NCI-H1436 (cell line): ENCODE results near the gene ACACB.

Experiments used
- DNase-seq: peaks from one replicate; lab custom pipeline; 2025; lab: John Stamatoyannopoulos, UW

The ACACB gene

GRCh38 chr12:109174468-109174867, 58.1 kb downstream of the ACACB start:
- no peak for DNase-seq

GRCh38 chr12:109178532-109178931, 62.1 kb downstream of the ACACB start:
- no peak for DNase-seq

- DNase-seq, result no peak
Measured at GRCh38 chr12:109179927-109180326, 63.5 kb downstream of the ACACB start.

DNA sequence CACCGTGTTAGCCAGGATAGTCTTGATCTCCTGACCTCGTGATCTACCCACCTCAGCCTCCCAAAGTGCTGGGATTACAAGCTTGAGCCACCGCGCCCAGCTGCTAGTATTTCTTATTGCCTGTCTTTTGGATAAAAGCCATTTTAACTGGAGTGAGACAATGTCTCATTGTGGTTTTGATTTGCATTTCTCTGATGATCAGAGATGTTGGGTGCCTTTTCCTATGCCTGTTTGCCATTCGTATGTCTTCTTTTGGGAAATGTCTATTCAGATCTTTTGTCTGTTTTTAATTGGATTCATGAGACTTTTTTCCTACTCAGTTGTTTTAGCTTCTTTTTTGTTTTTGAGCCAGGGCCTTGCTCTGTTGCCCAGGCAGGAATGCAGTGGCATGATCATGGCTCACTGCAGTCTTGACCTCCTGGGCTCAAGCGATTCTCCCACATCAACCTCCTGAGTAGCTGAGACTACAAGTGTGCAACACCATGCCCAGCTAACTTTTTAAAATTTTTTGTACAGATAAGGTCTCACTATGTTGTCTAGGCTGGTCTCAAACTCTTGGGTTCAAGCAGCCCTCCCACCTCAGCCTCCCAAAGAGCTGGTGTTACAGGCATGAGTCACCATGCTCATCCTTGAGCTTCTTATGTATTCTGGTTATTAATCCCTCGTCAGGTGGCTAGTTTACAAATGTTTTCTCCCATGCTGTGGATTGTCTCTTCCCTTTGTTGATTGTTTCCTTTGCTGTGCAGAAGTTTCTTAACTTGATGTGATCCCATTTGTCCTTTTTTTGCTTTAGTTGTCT, 65.9 kb downstream of the ACACB start:
- no peak for DNase-seq

DNA sequence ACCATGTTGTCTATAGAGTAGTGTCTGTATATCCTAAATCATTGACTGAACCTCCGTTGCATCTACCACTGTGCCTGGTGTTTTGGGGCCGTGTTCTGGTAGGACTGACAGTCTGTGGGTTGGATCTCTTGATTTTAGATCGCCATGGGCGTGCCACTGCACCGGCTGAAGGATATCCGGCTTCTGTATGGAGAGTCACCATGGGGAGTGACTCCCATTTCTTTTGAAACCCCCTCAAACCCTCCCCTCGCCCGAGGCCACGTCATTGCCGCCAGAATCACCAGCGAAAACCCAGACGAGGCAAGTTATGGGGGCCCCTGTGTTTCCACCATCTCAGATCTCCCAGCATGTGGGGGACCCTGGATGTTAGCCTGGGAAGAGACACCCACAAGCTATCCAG, 69.1 kb downstream of the ACACB start:
- DNase-seq, result no peak

- DNase-seq, result no peak
Measured at GRCh38 chr12:109186993-109187653, 70.7 kb downstream of the ACACB start.

- no peak for DNase-seq
Measured at GRCh38 chr12:109188108-109188712, 71.8 kb downstream of the ACACB start.

GRCh38 chr12:109189291-109189690, 72.9 kb downstream of the ACACB start:
- DNase-seq, result no peak

GRCh38 chr12:109191621-109192250, 75.3 kb downstream of the ACACB start:
- no peak for DNase-seq

- DNase-seq, result no peak
Measured at GRCh38 chr12:109192358-109192757, 76.0 kb downstream of the ACACB start.

- DNase-seq, result no peak
Measured at GRCh38 chr12:109193896-109194295, 77.5 kb downstream of the ACACB start.

DNA sequence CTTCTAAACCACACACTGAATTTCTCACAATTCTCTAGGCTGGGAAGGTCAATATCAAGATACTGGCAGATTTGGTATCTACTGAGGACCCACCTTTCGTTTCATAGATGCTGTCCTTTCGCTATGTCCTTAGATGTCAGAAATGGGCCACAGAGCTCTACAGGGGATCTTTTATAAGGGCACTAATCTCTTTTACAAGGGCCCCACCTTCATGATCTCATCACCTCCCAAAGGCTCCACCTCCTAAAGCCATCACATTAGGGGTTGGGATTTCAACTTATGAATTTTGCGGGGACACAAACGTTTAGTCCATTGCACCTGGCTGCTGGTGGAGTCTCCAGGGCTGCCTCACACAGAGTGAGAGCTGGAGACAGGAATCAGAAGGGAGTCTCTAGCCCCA, 79.9 kb downstream of the ACACB start:
- DNase-seq, result no peak

DNA sequence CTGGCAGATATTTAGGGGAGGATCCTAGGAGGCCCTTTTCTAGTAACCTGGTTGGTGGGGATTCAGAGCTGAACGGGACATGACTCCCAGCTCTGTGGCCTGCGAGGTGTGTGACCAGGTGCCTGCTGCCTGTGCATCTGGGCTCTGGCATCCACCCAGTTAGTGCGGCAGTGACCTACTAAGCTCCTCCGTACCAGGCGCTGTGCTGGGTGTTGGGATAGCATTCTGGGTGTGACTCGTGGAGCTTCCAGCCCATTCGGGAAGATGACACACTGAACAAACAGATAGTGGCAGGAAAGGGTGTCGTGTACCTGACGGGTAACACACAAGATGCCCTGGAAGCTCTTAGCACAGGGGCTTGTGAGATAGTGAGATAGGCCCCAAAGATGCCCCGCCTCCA, 80.9 kb downstream of the ACACB start:
- DNase-seq, result no peak

DNA sequence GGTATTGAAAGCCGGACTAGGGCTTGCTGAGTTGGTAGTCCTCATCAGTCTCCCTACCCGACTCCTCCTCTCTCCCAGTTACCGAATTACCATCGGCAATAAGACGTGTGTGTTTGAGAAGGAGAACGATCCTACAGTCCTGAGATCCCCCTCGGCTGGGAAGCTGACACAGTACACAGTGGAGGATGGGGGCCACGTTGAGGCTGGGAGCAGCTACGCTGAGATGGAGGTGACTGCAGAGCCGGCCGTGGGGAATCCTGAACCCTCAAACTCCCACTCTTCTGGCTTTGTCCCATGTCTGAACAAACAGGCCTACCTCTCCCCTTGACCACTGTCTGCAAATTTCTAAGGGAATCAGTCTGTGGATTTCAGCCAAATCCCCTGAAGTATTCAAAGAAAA, 82.9 kb downstream of the ACACB start:
- DNase-seq, result no peak

DNA sequence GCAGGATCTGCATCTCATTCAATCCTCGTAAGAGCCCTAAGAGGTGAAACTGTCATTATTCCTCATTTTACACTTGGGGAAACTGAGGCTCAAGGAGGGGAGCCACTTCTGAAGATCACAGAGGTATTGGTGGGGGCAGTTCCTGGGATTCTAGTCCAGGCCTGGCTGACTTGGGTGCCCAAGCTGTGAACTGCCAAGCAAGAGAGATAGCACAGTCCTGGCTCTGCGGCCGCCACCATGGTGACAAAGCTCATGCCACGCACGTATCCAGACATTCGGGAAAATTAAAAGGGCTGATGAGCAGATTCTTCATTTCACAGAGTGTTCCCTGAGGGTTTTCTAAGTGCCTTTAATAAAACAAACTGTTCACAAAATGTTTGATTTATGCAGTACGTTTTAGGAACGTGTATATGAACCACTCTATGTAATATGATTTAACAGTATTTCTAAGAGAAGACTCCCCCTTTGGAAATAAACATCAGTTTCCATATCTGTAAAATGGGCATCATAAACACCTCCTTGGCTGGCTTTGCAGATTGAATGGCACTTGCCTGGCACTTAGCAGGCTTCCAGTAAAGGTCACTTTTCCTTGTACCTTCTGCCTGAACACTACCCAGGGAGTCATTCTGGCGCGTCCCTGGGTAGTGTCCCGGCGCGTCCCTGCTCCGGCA, 84.6 kb downstream of the ACACB start:
- no peak for DNase-seq

GRCh38 chr12:109201496-109201885, 85.1 kb downstream of the ACACB start:
- no peak for DNase-seq

DNA sequence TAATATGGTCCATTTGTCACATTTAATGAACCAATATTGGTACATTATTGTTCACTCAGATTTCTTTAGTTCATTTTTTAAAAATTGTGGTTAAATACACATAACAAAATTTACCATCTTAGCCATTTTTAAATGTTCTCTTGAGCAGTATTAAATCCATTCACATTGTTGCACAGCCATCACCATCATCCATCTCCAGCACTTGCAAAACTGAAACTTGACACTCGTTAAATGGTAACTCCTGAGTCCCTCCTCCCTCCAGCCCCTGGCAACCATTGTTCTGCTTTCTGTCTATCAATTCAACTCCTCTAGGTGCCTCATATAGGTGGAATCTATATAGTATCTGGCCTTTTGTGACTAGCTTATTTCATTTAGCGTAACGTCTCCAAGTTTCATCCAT, 86.4 kb downstream of the ACACB start:
- no peak for DNase-seq

- no peak for DNase-seq
Measured at GRCh38 chr12:109203480-109203879, 87.1 kb downstream of the ACACB start.

- no peak for DNase-seq
Measured at GRCh38 chr12:109209082-109209481, 92.7 kb downstream of the ACACB start.

DNA sequence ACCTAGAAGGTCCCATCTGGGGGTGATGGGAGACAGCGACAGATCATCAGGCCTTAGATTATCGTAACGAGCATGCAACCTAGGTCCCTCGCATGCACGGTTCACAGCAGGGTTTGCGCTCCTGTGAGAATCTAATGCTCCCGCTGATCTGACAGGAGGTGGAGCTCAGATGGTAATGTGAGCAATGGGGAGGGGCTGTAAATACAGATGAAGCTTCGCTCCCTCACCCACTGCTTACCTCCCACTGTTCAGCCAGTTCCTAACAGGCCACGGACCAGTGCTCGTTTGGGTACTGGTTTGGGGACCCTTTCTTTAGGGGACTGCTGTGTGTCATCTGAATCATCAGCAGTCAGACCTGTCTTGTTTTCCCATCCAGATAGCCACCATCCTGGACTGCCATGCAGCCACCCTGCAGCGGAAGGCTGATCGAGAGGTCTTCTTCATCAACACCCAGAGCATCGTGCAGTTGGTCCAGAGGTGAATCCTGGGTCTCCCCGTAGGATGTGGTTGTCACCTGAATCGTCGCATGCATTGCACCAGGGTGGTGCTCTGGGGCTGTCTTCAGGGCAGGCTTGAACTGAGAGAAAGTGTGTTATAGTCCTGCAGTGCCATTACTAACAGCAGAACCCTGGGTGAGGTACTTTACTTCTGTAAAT, 96.2 kb downstream of the ACACB start:
- DNase-seq, result no peak

- DNase-seq, result no peak
Measured at GRCh38 chr12:109214131-109214530, 97.7 kb downstream of the ACACB start.

GRCh38 chr12:109218996-109219395, 102.6 kb downstream of the ACACB start:
- DNase-seq, result no peak
